Trophoblast cell (in vitro differentiated cells and primary cell): ENCODE data around the gene BTBD6.
A peak's percentile ranks its signal among the peaks of the same experiment; 100 is the strongest.

ENCODE experiments used
- DNase-seq, 2 donors: peaks; one replicate each; pipeline ENCODE4 v3.0.0-alpha.2; 2016
- H2AFZ ChIP-seq: 2 replicates; pipeline ENCODE4 v1.6.1; 2013; ENCODE audit warnings: low read length, moderate library complexity, mild to moderate bottlenecking; ENCODE audit not compliant: insufficient read depth, poor library complexity
- H2AK5ac ChIP-seq: 2 replicates; pipeline ENCODE4 v1.6.1; 2013; ENCODE audit warnings: mild to moderate bottlenecking, low read length
- H2BK120ac ChIP-seq: 2 replicates; pipeline ENCODE4 v1.6.1; 2013; ENCODE audit warnings: low read length, mild to moderate bottlenecking, moderate library complexity; ENCODE audit not compliant: insufficient read depth, poor library complexity
- H2BK12ac ChIP-seq: 2 replicates; pipeline ENCODE4 v1.6.1; 2013; ENCODE audit warnings: mild to moderate bottlenecking, low read length, moderate library complexity
- H2BK5ac ChIP-seq: 2 replicates; pipeline ENCODE4 v1.6.1; 2013; ENCODE audit warnings: low read length, low read depth, moderate library complexity, mild to moderate bottlenecking; ENCODE audit not compliant: poor library complexity
- H3K14ac ChIP-seq: 2 replicates; pipeline ENCODE4 v1.6.1; 2013; ENCODE audit warnings: mild to moderate bottlenecking, low read length
- H3K18ac ChIP-seq: 2 replicates; pipeline ENCODE4 v1.6.1; 2013; ENCODE audit warnings: mild to moderate bottlenecking, low read length
- H3K23ac ChIP-seq: 2 replicates; pipeline ENCODE4 v1.6.1; 2013; ENCODE audit warnings: low read length
- H3K27ac ChIP-seq: 2 replicates; pipeline ENCODE4 v1.5.1; 2013; ENCODE audit warnings: low read depth, mild to moderate bottlenecking, inconsistent platforms, low read length, moderate library complexity
- H3K27me3 ChIP-seq: 2 replicates; pipeline ENCODE4 v1.6.1; 2013; ENCODE audit warnings: inconsistent platforms, mild to moderate bottlenecking, low read length, moderate library complexity; ENCODE audit not compliant: insufficient read depth
- H3K36me3 ChIP-seq, 2 experiments: 1 replicate in 1 of 2; 2 replicates in 1 of 2; pipeline ENCODE4 v1.6.1; 2013; ENCODE audit warnings: low read length in 2 of 2, mild to moderate bottlenecking in 2 of 2, moderate library complexity in 1 of 2; ENCODE audit not compliant: insufficient read depth in 2 of 2, control insufficient read depth in 1 of 2
- H3K4ac ChIP-seq: 2 replicates; pipeline ENCODE4 v1.6.1; 2013; ENCODE audit warnings: low read depth, mild to moderate bottlenecking, low read length, moderate library complexity
- H3K4me1 ChIP-seq, 2 experiments: 1 replicate in 1 of 2; 2 replicates in 1 of 2; pipeline ENCODE4 v1.6.1; 2013; ENCODE audit warnings: low read length in 2 of 2, mild to moderate bottlenecking in 2 of 2, moderate library complexity in 1 of 2; ENCODE audit not compliant: insufficient read depth in 2 of 2, control insufficient read depth in 1 of 2
- H3K4me2 ChIP-seq: 2 replicates; pipeline ENCODE4 v1.6.1; 2013; ENCODE audit warnings: inconsistent platforms, mild to moderate bottlenecking, low read length, moderate library complexity
- H3K4me3 ChIP-seq: 2 replicates; pipeline ENCODE4 v1.5.1; 2013; ENCODE audit warnings: mild to moderate bottlenecking, low read depth, low read length, inconsistent platforms
- H3K79me1 ChIP-seq: one replicate; pipeline ENCODE4 v1.6.1; 2013; ENCODE audit warnings: low read length
- H3K79me2 ChIP-seq: 2 replicates; pipeline ENCODE4 v1.6.1; 2013; ENCODE audit warnings: low read length, mild to moderate bottlenecking; ENCODE audit not compliant: control insufficient read depth, insufficient read depth, poor library complexity
- H3K9ac ChIP-seq: 2 replicates; pipeline ENCODE4 v1.6.1; 2013; ENCODE audit warnings: mild to moderate bottlenecking, low read length
- H3K9me3 ChIP-seq: 2 replicates; pipeline ENCODE4 v1.6.1; 2013; ENCODE audit warnings: low read depth, mild to moderate bottlenecking, control low read depth, inconsistent platforms, low read length; ENCODE audit not compliant: insufficient read depth
- H4K12ac ChIP-seq: 2 replicates; pipeline ENCODE4 v1.6.1; 2013; ENCODE audit warnings: low read depth, mild to moderate bottlenecking, low read length, moderate library complexity
- H4K8ac ChIP-seq: 2 replicates; pipeline ENCODE4 v1.6.1; 2013; ENCODE audit warnings: low read depth, mild to moderate bottlenecking, low read length, moderate library complexity
- H4K91ac ChIP-seq: one replicate; pipeline ENCODE4 v1.6.1; 2013; ENCODE audit warnings: low read depth, mild to moderate bottlenecking, low read length, moderate library complexity
- WGBS: extraction: QIAGEN DNeasy Blood & Tissue Kit; methylation state at CpG from one replicate; pipeline ENCODE4 v1.1.7; 2013; ENCODE audit warnings: missing lambda C conversion rate; ENCODE audit not compliant: insufficient read length, insufficient coverage; ENCODE audit errors: extremely low coverage; 5-methylcytosine and 5-hydroxymethylcytosine counted together

BTBD6 gene

DNA sequence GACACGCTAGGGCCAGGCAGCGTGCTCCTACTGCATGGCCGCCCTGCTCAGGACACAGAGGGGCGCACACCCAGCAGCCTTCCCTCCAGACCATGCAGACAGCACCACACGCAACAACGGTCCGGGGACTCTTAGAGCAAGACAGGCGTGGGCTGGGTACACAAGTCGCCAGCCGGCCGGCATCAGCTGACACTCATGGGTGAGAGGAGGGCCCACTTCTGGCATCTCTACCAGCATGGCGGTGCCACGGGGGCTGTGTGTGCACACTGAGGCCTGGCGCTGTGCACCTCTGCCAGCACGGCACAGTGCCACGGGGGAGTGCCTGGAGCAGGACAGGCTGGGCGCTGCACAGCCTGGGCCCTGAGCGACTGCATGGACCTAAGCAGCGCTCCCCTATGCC, 6.7 kb upstream of the BTBD6 start:
- no peak overlapping the region for H3K4me2 ChIP-seq
- no peak overlapping the region for H4K91ac ChIP-seq
- no peaks in the 10 kb centered on the region for H3K4me1 ChIP-seq
- no peak overlapping the region for H3K9ac ChIP-seq
- H3K9me3 ChIP-seq, result no peaks in the 10 kb centered on the region
- peak overlapping the region; percentile 25 for H4K12ac ChIP-seq
- no peak overlapping the region for H2BK120ac ChIP-seq
- no peak overlapping the region for H3K4me3 ChIP-seq
- H3K36me3 ChIP-seq, result peaks cover 12 to 14% of the 10 kb centered on the region in 2 experiments
- WGBS, result no CpG with 5 or more reads among the region's 19 CpGs
- H3K14ac ChIP-seq, result no peak overlapping the region
- no peak overlapping the region for H2AFZ ChIP-seq
- H2BK12ac ChIP-seq, result no peak overlapping the region
- peak overlapping the region; percentile 68 for H3K18ac ChIP-seq
- H3K27ac ChIP-seq, result no peak overlapping the region
- DNase-seq, result no peak
- H3K79me1 ChIP-seq, result no peaks in the 10 kb centered on the region
- H4K8ac ChIP-seq, result no peak overlapping the region
- no peak overlapping the region for H3K23ac ChIP-seq
- no peaks in the 10 kb centered on the region for H3K27me3 ChIP-seq
- peaks cover 2% of the 10 kb centered on the region for H3K79me2 ChIP-seq
- peak overlapping the region; percentile 22 for H3K4ac ChIP-seq
- H2AK5ac ChIP-seq, result no peak overlapping the region
- no peak overlapping the region for H2BK5ac ChIP-seq

DNA sequence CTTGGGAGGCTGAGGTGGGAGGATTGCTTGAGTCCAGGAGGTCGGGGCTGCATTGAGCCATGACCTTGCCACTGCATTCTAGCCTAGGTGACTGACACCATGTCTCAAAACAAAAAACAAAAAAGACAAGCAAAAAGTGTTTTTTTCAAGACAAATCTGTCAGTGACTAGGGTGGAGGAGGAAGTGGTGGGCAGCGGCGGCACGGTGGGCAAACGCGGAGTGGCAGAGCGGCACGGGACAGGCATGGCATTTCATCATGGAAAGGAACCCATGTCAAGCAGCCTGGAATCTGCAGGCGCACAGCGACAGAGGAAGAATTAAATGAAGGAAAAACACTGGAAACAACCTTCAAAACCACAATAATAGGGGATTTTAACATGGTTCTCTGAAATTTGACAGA, 4.0 kb upstream of the BTBD6 start:
- no peak overlapping the region for H3K27ac ChIP-seq
- no peak overlapping the region for H2AK5ac ChIP-seq
- H2AFZ ChIP-seq, result no peak overlapping the region
- no peaks in the 10 kb centered on the region for H3K9me3 ChIP-seq
- H3K9ac ChIP-seq, result no peak overlapping the region
- no peak overlapping the region for H3K4ac ChIP-seq
- no peak overlapping the region for H4K91ac ChIP-seq
- H4K8ac ChIP-seq, result no peak overlapping the region
- H2BK5ac ChIP-seq, result no peak overlapping the region
- H3K14ac ChIP-seq, result no peak overlapping the region
- H3K79me2 ChIP-seq, result peaks cover 3% of the 10 kb centered on the region
- no CpG with 5 or more reads among the region's 10 CpGs for WGBS
- no peak overlapping the region for H3K4me3 ChIP-seq
- H2BK12ac ChIP-seq, result no peak overlapping the region
- peaks cover 15 to 20% of the 10 kb centered on the region in 2 experiments for H3K36me3 ChIP-seq
- no peak overlapping the region for H2BK120ac ChIP-seq
- no peak overlapping the region for H3K18ac ChIP-seq
- DNase-seq, result no peak
- no peak overlapping the region for H3K4me2 ChIP-seq
- H4K12ac ChIP-seq, result no peak overlapping the region
- H3K23ac ChIP-seq, result no peak overlapping the region
- no peaks in the 10 kb centered on the region for H3K27me3 ChIP-seq
- peaks cover 11% of the 10 kb centered on the region for H3K79me1 ChIP-seq
- H3K4me1 ChIP-seq, result peaks cover 8 to 10% of the 10 kb centered on the region in 2 experiments

DNA sequence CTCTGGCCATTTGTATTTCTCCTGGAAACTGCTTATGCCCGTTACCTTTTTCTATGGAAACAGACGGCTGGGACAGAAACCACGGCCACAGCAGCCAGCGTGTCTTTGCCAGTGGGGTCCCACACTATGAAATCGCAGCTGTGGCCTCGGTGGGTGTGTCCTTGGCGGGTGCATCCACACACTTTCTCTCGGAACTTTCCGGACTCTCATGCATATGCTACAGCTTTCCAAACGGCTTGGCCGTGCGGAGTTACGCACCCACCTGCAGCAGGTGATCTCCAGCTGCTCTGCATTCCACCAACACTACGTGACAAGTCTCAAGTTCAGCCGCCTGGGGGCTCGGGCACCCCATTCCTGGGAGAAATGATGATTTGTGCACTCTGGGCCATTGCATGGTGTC, 1.3 kb upstream of the BTBD6 start:
- Histone ChIP-seq H3K27ac (no peak overlapping the region), H4K91ac (no peak overlapping the region), H3K23ac (no peak overlapping the region), H3K4ac (no peak overlapping the region), H2BK12ac (no peak overlapping the region), H3K36me3 (peaks cover 21 to 32% of the 10 kb centered on the region in 2 experiments), H4K12ac (no peak overlapping the region), H3K79me1 (peaks cover 11% of the 10 kb centered on the region), H3K18ac (no peak overlapping the region), H4K8ac (no peak overlapping the region), H3K4me1 (peaks cover 8 to 10% of the 10 kb centered on the region in 2 experiments), H3K9me3 (no peaks in the 10 kb centered on the region), H2BK120ac (no peak overlapping the region), H3K14ac (no peak overlapping the region), H2AFZ (no peak overlapping the region), H3K79me2 (peaks cover 1% of the 10 kb centered on the region), H2AK5ac (no peak overlapping the region), H3K4me3 (no peak overlapping the region), H3K27me3 (no peaks in the 10 kb centered on the region), H3K4me2 (no peak overlapping the region), H3K9ac (no peak overlapping the region), H2BK5ac (no peak overlapping the region)
- peak in 1 of 2 donors; percentile 52 for DNase-seq
- WGBS, result no CpG with 5 or more reads among the region's 16 CpGs

DNA sequence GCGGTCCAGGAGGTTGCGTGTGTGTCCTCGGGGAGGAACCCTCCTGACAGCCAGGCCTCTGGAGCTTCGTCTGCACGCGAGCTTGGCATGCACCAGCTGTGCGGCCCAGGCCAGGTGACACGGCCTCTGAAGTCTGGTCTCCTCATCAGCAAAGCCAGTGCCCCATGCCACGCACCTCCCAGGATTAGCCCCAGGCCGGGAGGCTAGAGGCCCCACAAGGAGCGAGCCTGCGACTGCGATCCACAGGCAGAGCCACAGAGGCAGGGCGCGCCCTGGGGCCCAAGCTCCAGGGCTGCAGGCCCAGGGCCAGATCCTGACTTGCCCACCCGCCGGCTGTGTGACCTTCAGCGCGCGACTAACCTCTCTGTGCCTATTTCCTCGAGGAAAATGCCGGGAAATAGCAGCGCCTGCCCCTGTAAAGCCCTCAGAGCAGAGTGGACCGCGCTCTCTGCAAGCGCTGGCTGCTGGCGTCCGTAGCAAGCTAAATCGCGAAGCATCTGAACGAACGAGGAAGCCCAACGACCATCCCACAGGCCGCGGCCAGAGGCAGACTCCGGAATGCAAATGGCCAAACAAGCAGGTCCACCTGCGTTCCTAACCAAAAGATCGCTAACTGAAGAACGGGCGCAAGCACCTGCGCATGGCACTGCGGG, 492 bp upstream of the BTBD6 start:
- H4K12ac ChIP-seq, result peak overlapping the region; percentile 75
- no peak overlapping the region for H3K4ac ChIP-seq
- no peak overlapping the region for H2AK5ac ChIP-seq
- H3K79me1 ChIP-seq, result peaks cover 11% of the 10 kb centered on the region
- H3K18ac ChIP-seq, result peak overlapping the region; percentile 50
- peak overlapping the region; percentile 21 for H4K91ac ChIP-seq
- H3K9ac ChIP-seq, result peak overlapping the region; percentile 69
- peak overlapping the region; percentile 70 for H3K4me3 ChIP-seq
- H3K27me3 ChIP-seq, result no peaks in the 10 kb centered on the region
- peak overlapping the region; percentile 78 for H2AFZ ChIP-seq
- no peak overlapping the region for H3K23ac ChIP-seq
- H2BK120ac ChIP-seq, result no peak overlapping the region
- DNase-seq, result peak; percentile 41 to 96
- no peak overlapping the region for H2BK5ac ChIP-seq
- H3K4me2 ChIP-seq, result peak overlapping the region; percentile 84
- H3K27ac ChIP-seq, result no peak overlapping the region
- no peaks in the 10 kb centered on the region for H3K9me3 ChIP-seq
- H2BK12ac ChIP-seq, result no peak overlapping the region
- no CpG with 5 or more reads among the region's 42 CpGs for WGBS
- H3K4me1 ChIP-seq, result peaks cover 8 to 10% of the 10 kb centered on the region in 2 experiments
- H3K36me3 ChIP-seq, result peaks cover 23 to 37% of the 10 kb centered on the region in 2 experiments
- H3K79me2 ChIP-seq, result peaks cover 1% of the 10 kb centered on the region
- peak overlapping the region; percentile 79 for H4K8ac ChIP-seq
- H3K14ac ChIP-seq, result peak overlapping the region; percentile 67
